GM12878 (cell line): ENCODE results near the gene SLC6A1. TPM values are rescaled to one million over a fixed set of nuclear protein-coding genes. Genes with fewer than 3 reads are reported as not detected.

Experiments
- ATAC-seq: fragments of 200-7000 bp; cut with Tn5 transposase; 3 replicates; pipeline ENCODE4 v1.9.1; 2020; ENCODE audit warnings: mild to moderate bottlenecking, moderate library complexity
- BruUV-seq: library from RNA; stranded (reverse); fragments of 400-500 nt; replicated peaks from 2 replicates; lab custom pipeline; 2021; lab: Mats Ljungman, UMichigan
- CTCF ChIA-PET: fragments of 300-600 bp; sonication (Branson Sonifier 250); formaldehyde crosslinking; extraction: SDS; loops from one replicate; lab custom pipeline; 2021; ENCODE audit warnings: inconsistent platforms; lab: Yijun Ruan, JAX
- POLR2A ChIA-PET: fragments of 350-600 bp; formaldehyde crosslinking; extraction: SDS; loops from one replicate; lab custom pipeline; 2021; ENCODE audit warnings: inconsistent platforms; lab: Charles Lee
- RAD21 ChIA-PET: fragments of 300-600 bp; sonication (Branson Sonifier 250); formaldehyde crosslinking; loops from one replicate; lab custom pipeline; 2023; ENCODE audit warnings: antibody characterized with exemption; ENCODE audit not compliant: unreplicated experiment; lab: Charles Lee
- SMC1A ChIA-PET: fragments of 300-600 bp; sonication (Branson Sonifier 250); formaldehyde crosslinking; loops from one replicate; lab custom pipeline; 2023; ENCODE audit not compliant: unreplicated experiment, uncharacterized antibody; lab: Charles Lee
- DNase-seq: peaks from one replicate; pipeline ENCODE4 v3.0.0-alpha.2; 2011; ENCODE audit warnings: low read depth, low spot score
- FAIRE-seq: peaks from 3 replicates; lab custom pipeline; 2011; peaks lifted over from hg19 to GRCh38; lab: Jason Lieb, UNC
- H2AFZ ChIP-seq: 2 replicates; pipeline ENCODE4 v1.6.0; 2011; ENCODE audit warnings: low read depth, low read length, control low read depth; ENCODE audit not compliant: control insufficient read depth
- H3K27ac ChIP-seq: 2 replicates; pipeline ENCODE4 v1.5.1; 2011; ENCODE audit warnings: control low read depth; ENCODE audit not compliant: control insufficient read depth, insufficient read depth
- H3K27me3 ChIP-seq, 2 experiments: replicated peaks in 1 of 2; 2 replicates each; pipeline versions ENCODE4 v1.6.0 to v1.6.1; 2011; ENCODE audit warnings: low read length in 1 of 2; ENCODE audit not compliant: control insufficient read depth in 2 of 2, insufficient read depth in 2 of 2
- H3K36me3 ChIP-seq, 2 experiments: 2 replicates each; pipeline ENCODE4 v1.5.1; 2011; ENCODE audit warnings: low read length in 1 of 2; ENCODE audit not compliant: control insufficient read depth in 2 of 2, insufficient read depth in 2 of 2
- H3K4me1 ChIP-seq: 2 replicates; pipeline ENCODE4 v1.6.1; 2011; ENCODE audit warnings: mild to moderate bottlenecking, low read length, moderate library complexity, mixed read lengths; ENCODE audit not compliant: control insufficient read depth, insufficient read depth
- H3K4me2 ChIP-seq: 2 replicates; pipeline ENCODE4 v1.6.0; 2011; ENCODE audit warnings: control low read depth; ENCODE audit not compliant: control insufficient read depth, insufficient read depth
- H3K4me3 ChIP-seq: fragments of 200-600 bp; sonication (generic); 2 replicates; pipeline ENCODE4 v1.5.1; 2016
- H3K79me2 ChIP-seq: 2 replicates; pipeline ENCODE4 v1.6.0; 2011; ENCODE audit warnings: low read length; ENCODE audit not compliant: control insufficient read depth, insufficient read depth
- H3K9ac ChIP-seq: 2 replicates; pipeline ENCODE4 v1.8.0; 2011; ENCODE audit warnings: low read length, control low read depth, mixed read lengths; ENCODE audit not compliant: control insufficient read depth, insufficient read depth
- H3K9me3 ChIP-seq: replicated peaks from 3 replicates; pipeline ENCODE4 v1.5.1; 2011; ENCODE audit warnings: mild to moderate bottlenecking, low read length; ENCODE audit not compliant: control insufficient read depth, insufficient read depth
- H4K20me1 ChIP-seq: 2 replicates; pipeline ENCODE4 v1.6.0; 2011; ENCODE audit not compliant: control insufficient read depth, insufficient read depth
- BACH1 ChIP-seq: fragments of 450-650 bp; IDR thresholded peaks from 2 replicates; pipeline ENCODE4 v1.6.1; 2017; ENCODE audit warnings: mild to moderate bottlenecking, borderline replicate concordance
- BCL3 ChIP-seq: IDR thresholded peaks from 2 replicates; pipeline ENCODE4 v1.6.1; 2011; ENCODE audit warnings: borderline replicate concordance, low read depth, mild to moderate bottlenecking, moderate library complexity, low read length; ENCODE audit not compliant: insufficient read depth, poor library complexity, severe bottlenecking
- BRCA1 ChIP-seq: IDR thresholded peaks from 2 replicates; pipeline ENCODE4 v1.6.1; 2011; ENCODE audit warnings: low read depth, low read length, improper control_type of control experiment
- CBX5 ChIP-seq: sonication (generic); IDR thresholded peaks from 2 replicates; pipeline ENCODE4 v1.6.1; 2016; ENCODE audit warnings: low read depth, moderate library complexity, mild to moderate bottlenecking, inconsistent platforms
- ESRRA ChIP-seq: IDR thresholded peaks from 2 replicates; pipeline ENCODE4 v1.6.1; 2012; ENCODE audit warnings: mild to moderate bottlenecking, low read length, improper control_type of control experiment
- HDAC2 ChIP-seq: fragments of 200-600 bp; sonication (generic); IDR thresholded peaks from 2 replicates; pipeline ENCODE4 v1.6.1; 2017
- KAT2A ChIP-seq: conservative IDR thresholded peaks from 2 replicates; pipeline ENCODE4 v1.6.1; 2011; ENCODE audit warnings: low read depth, low read length; ENCODE audit not compliant: control insufficient read depth
- NR2C1 ChIP-seq: fragments of 450-650 bp; IDR thresholded peaks from 2 replicates; pipeline ENCODE4 v1.6.1; 2017; ENCODE audit warnings: antibody characterized with exemption, mild to moderate bottlenecking, moderate library complexity
- PAX5 ChIP-seq: IDR thresholded peaks from 2 replicates; pipeline ENCODE4 v1.6.1; 2011; ENCODE audit warnings: low read depth, low read length, borderline replicate concordance
- POLR2A ChIP-seq: IDR thresholded peaks from 2 replicates; pipeline ENCODE4 v1.6.1; 2011; ENCODE audit warnings: low read depth, mild to moderate bottlenecking, low read length
- POLR2AphosphoS2 ChIP-seq: IDR thresholded peaks from 2 replicates; pipeline ENCODE4 v1.6.1; 2011; ENCODE audit warnings: low read depth, mild to moderate bottlenecking, low read length, improper control_type of control experiment, moderate library complexity
- RB1 ChIP-seq: fragments of 450-650 bp; formaldehyde crosslinking; IDR thresholded peaks from 2 replicates; pipeline ENCODE4 v1.6.1; 2017; ENCODE audit warnings: mild to moderate bottlenecking, borderline replicate concordance
- REST ChIP-seq: IDR thresholded peaks from 2 replicates; pipeline ENCODE4 v1.6.1; 2012; ENCODE audit warnings: mild to moderate bottlenecking, low read depth, low read length
- RFX5 ChIP-seq: IDR thresholded peaks from 2 replicates; pipeline ENCODE4 v1.6.1; 2011; ENCODE audit warnings: low read depth, low read length, improper control_type of control experiment
- SMAD5 ChIP-seq: IDR thresholded peaks from 2 replicates; pipeline ENCODE4 v1.6.1; 2016; ENCODE audit warnings: antibody characterized with exemption, low read depth
- ZNF592 ChIP-seq: fragments of 450-650 bp; IDR thresholded peaks from 2 replicates; pipeline ENCODE4 v1.6.1; 2017; ENCODE audit warnings: mild to moderate bottlenecking, moderate library complexity
- WGBS: methylation state at CpG from one replicate; pipeline ENCODE4 v1.1.6; 2016; ENCODE audit warnings: low lambda C conversion rate; ENCODE audit not compliant: insufficient replicate concordance, insufficient coverage; ENCODE audit errors: missing lambda C conversion rate; 5-methylcytosine and 5-hydroxymethylcytosine counted together
- in situ Hi-C: fragments of 300-500 bp; cut with MboI; formaldehyde crosslinking; loops from 9 replicates; pipeline ENCODE4 v1.14.3; 2018; ENCODE audit warnings: mixed read lengths
- intact Hi-C: fragments of 100-400 bp; cut with micrococcal nuclease; formaldehyde crosslinking; loops from one replicate; pipeline ENCODE4 v1.14.2; 2022; ENCODE audit not compliant: unreplicated experiment
- polyA plus RNA-seq, 11 experiments: library from polyadenylated mRNA; depleted of rRNA in 4 of 11; unstranded in 6 of 11; stranded (reverse) in 5 of 11; fragments of >200 nt; fragmentation: Nextera tagmentation in 4 of 11; fragmentation: Illumina TruSeq in 1 of 11; extraction: Ambion mirVana in 4 of 11; extraction: Trizol in 1 of 11; gene quantifications; 1 replicate in 1 of 11; 2 replicates in 10 of 11; pipeline versions ENCODE4 v1.2.1 to v1.2.3, GENCODE V29; 2011 to 2016; ENCODE audit warnings: inconsistent platforms in 2 of 11, missing spikeins in 2 of 11, low read depth in 1 of 11
- total RNA-seq, 4 experiments: library from RNA; depleted of rRNA in 3 of 4; stranded (reverse); fragments of >200 nt in 3 of 4; fragmentation: Illumina TruSeq in 1 of 4; extraction: Trizol in 1 of 4; gene quantifications; 2 replicates each; pipeline versions ENCODE4 v1.2.1 to v1.2.3, GENCODE V29; 2013 to 2021

SLC6A1 gene
- total and polyA plus RNA-seq, 10 of the 15 experiments (the other 5 are each of a cell fraction or from before 2014, with no cell fraction given): not detected

- H3K27me3 ChIP-seq: peaks cover 1 to 5% of the 10 kb centered on the region in 2 experiments; a peak in 3 of 4 replicates
- no peak overlapping the region for H2AFZ ChIP-seq
- WGBS: 0% methylated on average over 8 of the region's 9 CpGs
- no peak overlapping the region for H3K4me3 ChIP-seq
- no peak overlapping the region for H3K4me2 ChIP-seq
- no peak overlapping the region for H3K27ac ChIP-seq
- intact Hi-C loops (no loop called here), in situ Hi-C loops (no loop called here)
- no peaks in the 10 kb centered on the region for H3K36me3 ChIP-seq
- CTCF ChIA-PET: no interaction called here
- SMC1A ChIA-PET: no interaction called here
- H3K9me3 ChIP-seq: no peaks in the 10 kb centered on the region
- ATAC-seq (no peak), DNase-seq (no peak), FAIRE-seq (no peak)
- POLR2A ChIA-PET: no interaction called here
- H3K9ac ChIP-seq: no peak overlapping the region
- H3K4me1 ChIP-seq: no peaks in the 10 kb centered on the region
- BruUV-seq: no TSS peak
- no peaks in the 10 kb centered on the region for H4K20me1 ChIP-seq
- RAD21 ChIA-PET: no interaction called here
- H3K79me2 ChIP-seq: no peaks in the 10 kb centered on the region
- TF ChIP-seq RFX5: no peak
- no peak for TF ChIP-seq RB1
- no peak for TF ChIP-seq POLR2A
- no peak for TF ChIP-seq REST
- TF ChIP-seq ZNF592: no peak
- TF ChIP-seq BACH1: no peak
- no peak for TF ChIP-seq ESRRA
- TF ChIP-seq BRCA1: no peak
- TF ChIP-seq NR2C1: no peak
- no peak for TF ChIP-seq POLR2AphosphoS2
- no peak for TF ChIP-seq CBX5
- TF ChIP-seq SMAD5: no peak
- no peak for TF ChIP-seq PAX5
- no peak for TF ChIP-seq HDAC2
- no peak for TF ChIP-seq KAT2A
- no peak for TF ChIP-seq BCL3
These were observed 1.1 kb downstream of the SLC6A1 start for GRCh38 chr3:10993729-10994065.
